Measurements from ENCODE around the gene STRA6.
A peak's percentile ranks its signal among the peaks of the same experiment; 100 is the strongest.

Gene STRA6, protein sequence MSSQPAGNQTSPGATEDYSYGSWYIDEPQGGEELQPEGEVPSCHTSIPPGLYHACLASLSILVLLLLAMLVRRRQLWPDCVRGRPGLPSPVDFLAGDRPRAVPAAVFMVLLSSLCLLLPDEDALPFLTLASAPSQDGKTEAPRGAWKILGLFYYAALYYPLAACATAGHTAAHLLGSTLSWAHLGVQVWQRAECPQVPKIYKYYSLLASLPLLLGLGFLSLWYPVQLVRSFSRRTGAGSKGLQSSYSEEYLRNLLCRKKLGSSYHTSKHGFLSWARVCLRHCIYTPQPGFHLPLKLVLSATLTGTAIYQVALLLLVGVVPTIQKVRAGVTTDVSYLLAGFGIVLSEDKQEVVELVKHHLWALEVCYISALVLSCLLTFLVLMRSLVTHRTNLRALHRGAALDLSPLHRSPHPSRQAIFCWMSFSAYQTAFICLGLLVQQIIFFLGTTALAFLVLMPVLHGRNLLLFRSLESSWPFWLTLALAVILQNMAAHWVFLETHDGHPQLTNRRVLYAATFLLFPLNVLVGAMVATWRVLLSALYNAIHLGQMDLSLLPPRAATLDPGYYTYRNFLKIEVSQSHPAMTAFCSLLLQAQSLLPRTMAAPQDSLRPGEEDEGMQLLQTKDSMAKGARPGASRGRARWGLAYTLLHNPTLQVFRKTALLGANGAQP

DNA sequence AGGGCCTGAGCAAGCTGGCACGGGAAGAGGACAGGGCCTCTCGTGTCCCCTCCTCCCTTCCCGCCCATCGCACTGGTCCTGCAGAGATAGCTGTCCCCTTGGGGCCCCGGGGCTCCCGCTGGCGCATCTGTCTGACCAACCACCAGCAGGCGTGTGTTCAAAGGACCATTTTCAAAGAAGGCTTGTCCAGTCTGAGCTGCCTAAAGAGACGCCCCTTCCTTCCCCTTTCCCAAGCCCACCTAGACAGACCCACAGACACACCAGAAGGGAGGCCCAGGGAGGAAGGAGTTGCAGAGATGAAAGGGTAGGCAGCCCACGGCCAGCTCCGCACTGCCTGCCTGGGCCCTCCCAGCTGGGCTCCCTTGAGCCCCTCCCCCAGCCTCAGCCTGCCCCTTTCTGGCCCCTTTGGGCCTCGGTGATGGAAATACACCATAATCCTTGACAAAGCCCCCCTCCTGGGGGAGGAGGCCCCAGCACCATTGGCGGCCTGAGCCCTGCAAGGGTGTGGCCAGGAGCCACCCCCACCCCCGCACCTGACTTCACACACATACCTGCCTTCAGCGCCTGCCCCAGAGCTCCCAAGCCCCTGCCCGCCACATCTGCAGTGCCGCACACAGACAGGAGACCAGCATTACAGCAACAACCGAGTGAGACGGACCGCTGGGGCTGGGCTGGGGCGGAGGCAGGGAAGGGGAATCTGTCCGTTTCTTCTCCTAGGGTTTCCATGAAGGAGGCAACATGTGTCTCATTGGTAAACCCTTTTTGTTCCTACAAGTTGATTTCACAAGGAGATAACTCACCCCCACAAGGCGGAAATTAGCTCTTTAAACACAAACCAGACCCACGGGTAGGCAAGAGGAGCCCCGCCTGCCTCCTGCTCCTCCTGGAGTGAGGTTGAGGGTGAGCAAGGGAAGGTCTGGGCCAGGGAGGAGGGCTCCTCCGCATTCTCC, at the start of gene STRA6:
TSS of gene STRA6 (minus strand) at position 336 of the 950 bp plus-strand sequence. CDS start 520 bp downstream, outside the sequence.
- no peak for DNase-seq (ENCODE audit: low spot score)

DNA sequence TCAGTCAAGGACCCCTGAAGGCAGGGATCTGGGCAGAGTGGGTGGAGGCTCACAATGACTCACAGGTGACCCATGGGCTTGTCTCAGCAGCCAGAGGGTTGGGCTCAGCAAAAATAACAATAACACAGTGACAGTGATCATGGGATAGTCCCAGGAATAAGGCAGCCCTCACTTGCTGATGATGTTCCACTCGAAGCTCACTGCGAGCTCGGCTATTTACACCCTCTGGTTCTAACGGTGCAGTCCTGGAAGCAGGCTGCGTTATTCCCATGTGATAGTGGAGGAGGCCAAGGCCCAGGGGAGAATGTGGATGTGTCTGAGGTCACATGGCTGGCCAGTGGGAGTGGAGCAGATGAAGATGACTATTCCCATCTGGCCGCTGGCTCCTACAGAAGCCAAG, 49.7 kb upstream of the STRA6 start:
- DNase-seq (ENCODE audit: low spot score) = no peak

DNA sequence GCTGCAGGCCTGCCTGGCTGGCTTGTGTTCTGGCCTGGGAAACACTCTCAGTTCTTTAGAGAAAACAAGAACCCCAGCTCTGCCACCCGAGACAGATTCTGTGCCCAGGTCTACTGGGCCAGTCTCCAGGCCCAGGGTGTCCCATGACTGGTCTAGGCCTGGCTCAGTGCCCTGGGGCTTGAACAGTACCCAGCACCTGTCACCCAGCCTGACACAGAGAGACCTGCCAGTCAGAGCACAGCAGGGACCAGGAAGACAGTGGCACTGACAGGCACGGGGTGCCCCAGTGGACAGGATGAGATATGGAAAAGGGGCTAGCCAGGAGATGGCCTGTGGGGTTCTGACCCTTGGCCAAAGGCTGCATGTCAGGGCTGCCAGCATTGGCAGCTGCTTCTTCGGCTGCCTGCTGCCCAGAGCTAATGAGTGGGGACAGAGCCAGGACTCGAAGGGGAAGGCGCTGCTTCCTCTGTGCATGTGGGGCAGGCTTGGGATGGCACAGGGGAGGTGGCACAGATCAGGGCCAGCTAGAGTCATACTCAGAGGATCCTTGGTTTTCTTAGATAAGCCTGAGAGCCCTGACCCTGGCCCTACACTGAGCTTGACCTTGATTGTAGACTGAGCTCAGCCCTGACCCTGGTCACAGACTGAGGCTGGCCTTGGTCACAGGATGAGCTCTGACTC, 48.7 kb upstream of the STRA6 start:
- no peak for DNase-seq (ENCODE audit: low spot score)

DNA sequence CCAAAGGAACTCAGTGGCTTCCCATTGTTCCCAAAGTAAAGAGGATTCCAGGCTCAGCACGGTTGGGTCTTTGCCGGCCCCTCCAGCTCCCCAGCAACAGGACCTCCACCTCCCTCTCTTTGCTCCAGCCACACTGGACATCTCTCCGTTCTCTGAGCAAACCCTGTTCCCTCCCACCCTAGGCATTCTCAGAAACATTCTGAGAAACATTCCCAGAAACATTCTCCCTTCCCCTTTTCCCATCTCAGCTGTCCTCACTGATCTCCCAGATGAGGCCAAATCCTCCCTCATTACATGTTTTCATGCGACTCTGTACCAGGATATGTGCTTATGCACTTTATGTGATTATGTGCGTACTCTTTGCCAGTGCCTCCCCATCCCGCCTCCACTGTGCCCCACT, 47.7 kb upstream of the STRA6 start:
- no peak for DNase-seq (ENCODE audit: low spot score)

DNA sequence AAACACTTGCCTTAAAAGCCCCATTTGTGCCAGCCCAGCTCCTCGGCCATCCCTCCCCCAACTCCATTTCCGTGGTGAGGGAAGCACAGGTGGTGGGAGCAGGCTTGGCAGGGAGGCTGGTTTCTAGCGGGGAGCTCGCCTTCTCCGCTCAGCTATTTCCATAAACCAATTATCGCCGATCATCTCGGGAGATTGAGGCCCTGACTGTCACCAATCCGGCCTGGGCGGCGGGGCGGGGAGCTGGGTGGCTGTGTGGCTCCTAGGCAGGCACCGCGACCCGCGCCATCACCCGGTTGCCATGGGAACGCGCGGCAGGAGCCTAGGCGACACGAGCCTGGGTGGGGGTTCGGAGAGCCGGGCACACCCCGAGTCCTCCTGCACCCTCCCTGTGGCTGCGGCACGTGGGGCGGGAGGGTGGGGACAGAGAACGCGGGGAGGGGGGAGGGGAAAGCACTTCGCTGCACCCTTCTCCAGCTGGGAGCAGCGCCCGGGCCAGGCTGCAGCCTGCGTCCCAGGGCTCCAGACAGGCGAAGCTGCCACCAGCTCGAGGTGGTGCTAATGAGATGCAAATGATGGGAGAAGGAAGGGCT, 42.9 kb upstream of the STRA6 start:
- DNase-seq (ENCODE audit: low spot score) = no peak

DNA sequence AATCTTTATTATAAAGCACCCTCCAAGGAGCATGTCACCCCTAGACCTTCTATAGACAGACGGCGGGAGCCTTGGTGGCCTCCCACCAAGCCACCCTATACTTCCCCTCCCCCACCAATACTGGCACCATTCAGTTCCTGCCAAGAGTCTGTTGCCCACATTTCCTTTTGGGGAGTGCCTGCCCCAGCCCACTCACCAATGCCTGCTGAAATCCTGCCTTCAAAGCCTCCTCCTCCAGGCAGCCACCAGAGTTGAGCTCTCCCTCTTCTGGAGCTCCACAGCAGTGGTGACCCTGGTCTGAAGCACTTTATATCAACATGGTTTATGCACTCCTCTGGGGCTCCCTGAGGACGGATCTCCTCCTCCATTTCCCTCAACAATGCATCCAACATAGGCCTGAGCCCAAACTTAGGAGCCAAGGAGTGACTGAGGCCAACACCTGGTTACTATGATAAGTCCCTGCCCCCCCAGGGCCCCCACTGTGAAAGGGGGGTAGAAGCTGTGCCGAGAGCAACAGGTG, 42.3 kb upstream of the STRA6 start:
- DNase-seq (ENCODE audit: low spot score) = no peak

DNA sequence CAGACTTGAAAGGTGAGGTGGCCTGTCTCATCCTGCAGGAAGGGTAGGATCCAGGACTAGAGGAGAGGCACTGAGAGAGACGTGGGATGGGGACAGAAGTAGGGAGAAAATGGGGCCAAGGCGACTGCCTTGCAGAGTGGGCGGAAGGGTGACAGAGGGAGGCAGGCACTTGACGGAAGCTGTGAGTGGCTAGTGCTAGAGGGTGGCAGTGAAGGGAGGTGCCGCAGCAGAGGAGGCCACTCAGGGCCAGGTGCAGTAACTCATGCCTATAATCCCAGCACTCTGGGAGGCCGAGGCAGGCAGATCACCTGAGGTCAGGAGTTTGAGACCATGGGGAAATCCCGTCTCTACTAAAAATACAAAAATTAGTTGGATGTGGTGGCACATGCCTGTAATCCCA, 40.8 kb upstream of the STRA6 start:
- DNase-seq (ENCODE audit: low spot score) = no peak

DNA sequence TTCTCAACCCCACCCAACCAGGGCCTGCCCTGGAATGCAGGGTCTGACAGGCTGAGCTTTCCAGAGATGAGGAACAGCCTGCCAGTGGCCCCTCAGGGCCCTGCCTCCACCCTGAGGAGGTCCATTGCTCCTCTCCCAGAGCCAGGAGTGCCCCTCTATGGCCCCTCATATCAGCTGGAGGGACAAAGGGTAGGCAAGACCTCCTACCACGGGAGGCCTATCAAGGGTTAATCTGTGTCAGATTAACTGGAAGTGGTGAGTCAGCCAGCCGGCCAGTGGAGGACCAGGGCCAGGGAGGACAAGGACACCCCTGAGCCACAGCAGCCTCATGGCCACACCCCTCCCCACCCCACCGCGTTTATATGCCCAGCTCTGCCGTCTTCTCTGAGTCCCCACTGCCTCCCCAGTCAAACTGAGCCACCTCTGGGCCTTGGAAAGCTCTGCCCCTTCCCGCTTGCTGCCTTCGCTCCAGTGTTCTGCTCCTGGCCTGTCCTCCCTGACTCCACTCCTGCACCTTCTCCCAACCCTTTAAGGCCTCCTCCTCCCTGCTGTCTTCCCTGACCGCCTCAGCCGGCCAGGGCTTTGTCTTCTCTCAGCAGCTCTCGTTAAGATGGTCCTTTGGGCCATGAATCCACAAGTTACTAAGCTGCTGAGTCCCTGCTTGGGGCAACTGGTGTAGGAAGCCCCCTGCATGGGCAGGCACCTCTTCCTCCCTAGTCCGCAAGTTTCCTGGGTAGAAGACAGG, 40.0 kb upstream of the STRA6 start:
- DNase-seq (ENCODE audit: low spot score) = peak; percentile 52

DNA sequence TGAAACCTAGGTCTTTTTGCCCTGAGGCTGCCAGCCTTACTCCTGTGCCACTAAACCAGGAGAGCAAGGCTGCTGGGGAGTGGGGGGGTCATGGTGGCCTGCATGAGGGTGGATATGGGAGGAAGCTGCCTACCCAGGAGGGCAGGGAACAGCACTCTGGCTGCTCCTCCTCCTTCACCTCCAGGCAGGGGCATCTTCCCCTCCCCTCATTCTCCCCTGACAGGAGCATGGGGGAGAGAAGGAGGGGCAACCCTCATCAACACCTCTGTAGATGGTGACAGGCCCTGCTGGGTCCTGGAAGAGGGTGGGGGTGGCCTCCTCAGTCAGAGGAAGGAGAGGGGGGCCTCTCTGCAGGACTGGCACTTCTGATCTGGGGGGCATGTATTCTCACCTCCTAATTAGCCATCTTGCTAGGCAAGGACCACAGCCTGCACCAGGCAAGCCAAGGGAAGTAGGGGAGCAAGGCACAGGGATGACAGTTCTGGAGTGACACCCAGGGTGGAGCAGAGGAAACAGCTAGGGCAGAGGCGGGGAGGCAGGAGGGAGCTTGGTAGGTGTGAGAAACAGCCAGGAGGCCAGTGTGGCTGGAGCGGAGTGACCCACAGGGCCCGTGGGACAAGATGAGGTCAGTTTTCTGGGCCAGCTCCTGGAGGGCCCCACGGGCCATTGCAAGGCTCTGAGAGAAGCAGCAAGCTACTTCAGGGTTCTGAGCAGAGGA, 38.5 kb upstream of the STRA6 start:
- no peak for DNase-seq (ENCODE audit: low spot score)

DNA sequence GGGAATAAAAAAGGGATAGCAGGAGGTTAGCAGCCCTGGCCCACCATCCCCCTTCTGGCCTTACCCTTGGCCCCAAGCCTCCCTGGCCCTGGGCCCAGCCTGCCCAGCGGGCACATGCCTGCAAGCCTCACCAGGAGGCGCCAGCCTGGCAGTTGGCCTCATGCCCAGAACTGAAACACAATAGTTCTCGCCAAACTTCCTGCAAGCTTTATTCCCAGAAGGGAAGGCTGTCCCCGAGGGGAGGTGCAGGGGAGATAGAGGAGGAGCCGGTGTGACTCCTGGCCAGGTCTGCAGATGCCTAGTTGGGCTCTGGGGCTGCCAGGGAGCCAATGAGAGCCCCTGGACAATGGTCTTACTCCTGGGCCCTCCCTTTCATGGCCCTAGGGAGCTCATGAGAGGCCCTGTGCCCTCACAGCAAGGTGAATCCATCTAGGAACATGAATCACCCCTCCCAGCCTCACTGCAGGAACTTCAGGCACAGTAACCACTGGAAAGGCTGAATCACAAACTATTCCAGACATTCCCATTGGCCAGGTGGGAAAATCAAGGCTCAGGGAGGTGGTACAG, 37.5 kb upstream of the STRA6 start:
- peak; percentile 98 for DNase-seq (ENCODE audit: low spot score)

DNA sequence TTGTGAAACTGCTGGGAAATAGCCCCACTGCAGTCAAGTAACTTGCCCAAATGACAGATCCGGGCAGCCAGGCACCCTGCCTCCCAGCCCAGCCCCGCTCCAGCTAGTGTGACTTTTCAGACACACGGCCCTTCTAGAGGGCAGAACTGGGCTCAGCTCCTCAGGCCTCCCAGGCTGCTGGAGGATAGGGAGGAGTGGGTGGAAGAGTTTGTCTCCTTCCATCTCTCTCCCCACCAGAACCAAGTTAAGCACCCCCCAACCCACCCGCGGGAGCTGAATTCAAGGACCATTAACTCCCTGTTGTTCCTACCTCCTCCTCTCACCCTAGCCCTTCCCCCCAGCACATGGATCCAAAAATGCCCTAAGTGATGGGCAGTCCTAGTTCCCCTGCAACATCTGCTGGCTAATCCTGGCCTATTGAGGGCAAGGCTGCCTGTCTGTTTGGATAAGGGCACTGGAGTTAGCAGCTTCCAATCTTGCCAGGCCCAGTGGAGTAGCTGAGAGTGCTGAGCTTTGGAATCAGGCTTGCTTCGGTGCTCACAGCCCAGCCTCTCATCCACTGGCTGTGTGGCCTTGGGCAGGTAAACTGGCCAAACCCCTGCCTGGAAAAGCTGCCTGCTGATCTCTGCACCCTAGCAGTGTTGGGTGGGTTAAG, 36.6 kb upstream of the STRA6 start:
- DNase-seq (ENCODE audit: low spot score) = no peak

DNA sequence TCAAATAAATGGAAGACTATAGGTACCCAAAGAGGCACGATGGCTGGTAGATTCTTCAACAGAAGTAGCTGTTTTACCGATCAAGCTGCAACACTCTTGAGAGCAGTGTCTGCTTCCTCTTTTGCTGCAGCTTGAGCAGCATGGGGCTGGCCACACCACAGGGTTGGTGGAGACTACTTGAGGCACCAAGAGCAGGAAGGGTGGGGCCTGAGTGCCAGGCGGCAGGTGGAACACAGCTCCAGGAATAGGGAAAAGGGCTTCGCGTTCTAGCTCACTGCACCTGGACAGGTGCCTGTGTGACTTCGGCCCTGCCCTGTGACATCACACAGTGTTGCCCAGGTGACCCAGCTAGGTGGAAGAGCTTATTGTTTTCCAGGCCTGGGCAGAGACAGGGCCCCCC, 33.4 kb upstream of the STRA6 start, which contains the start of gene CCDC33:
TSS of gene CCDC33 (plus strand) at position 365 of the 400 bp plus-strand sequence. CDS start 394 bp downstream, outside the sequence.
- no peak for DNase-seq (ENCODE audit: low spot score)

DNA sequence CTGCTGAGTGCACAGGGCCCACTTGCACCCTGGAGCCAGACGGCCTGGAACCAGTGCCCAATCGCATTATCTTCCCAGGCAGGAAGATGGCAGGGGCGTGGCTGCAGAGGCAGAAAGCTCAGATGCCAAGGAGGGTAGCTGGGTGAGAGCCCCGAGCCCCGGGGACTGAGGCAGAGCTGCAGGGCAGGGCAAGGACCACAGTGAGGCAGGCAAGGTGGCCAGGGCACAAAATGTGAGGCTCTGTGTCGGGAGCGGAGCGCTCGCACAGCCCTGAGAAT, 31.9 kb upstream of the STRA6 start:
- no peak for DNase-seq (ENCODE audit: low spot score)

DNA sequence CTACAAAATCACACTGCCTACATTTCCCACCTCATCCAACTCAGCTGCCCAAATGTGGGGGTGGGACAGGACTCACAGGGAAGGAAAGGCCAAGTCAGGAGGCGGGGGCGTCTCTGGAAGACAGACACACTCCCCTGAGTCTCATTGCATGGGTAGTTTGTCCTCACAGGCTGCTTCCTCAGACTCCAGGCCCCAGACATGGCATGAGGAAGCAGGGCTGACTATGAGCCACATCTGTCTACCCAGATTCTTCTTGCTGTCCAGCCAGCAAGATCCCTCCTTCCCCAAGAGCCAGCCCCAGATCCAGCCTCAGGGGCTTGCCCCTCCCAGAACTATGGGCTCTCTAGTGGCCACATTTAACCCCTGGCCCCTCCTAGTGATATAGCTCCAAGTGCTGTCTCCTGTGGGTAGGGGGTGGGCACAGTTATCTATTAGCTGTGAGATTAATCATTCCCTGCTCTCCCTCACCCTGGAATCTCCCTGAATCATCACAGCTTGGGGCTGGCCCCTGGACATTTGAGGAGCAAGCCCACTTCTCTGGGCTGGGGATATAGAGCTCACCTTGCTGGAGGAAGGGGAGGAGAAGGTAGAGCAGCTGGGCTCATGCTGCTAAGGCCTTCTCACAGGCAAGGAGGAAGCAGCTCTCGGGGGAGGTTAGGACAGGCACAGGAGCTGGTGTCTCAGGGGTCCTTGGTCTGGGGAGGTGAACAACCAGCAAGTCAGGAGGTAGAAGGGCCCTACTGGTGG, 31.4 kb upstream of the STRA6 start:
- no peak for DNase-seq (ENCODE audit: low spot score)

DNA sequence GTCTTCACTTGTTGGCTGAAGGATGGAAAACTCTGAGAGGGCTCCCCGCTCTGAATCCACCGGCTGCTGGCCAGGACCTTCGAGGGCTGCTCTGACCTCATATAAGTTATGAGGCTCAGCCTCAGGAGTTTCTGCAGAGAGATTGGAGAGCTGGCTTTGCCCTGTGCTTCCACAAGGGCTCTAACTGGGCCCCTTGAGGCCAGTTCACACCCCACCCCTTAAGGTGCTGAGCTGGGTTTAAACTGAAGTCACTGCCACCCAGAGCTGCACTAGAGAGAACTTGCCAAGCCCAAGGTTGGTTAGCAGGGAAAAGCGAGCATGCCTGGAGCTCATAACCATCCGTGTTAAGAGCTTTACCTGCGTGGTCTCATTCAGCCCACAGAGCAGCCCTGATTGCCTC, 30.8 kb upstream of the STRA6 start:
- DNase-seq (ENCODE audit: low spot score) = no peak

DNA sequence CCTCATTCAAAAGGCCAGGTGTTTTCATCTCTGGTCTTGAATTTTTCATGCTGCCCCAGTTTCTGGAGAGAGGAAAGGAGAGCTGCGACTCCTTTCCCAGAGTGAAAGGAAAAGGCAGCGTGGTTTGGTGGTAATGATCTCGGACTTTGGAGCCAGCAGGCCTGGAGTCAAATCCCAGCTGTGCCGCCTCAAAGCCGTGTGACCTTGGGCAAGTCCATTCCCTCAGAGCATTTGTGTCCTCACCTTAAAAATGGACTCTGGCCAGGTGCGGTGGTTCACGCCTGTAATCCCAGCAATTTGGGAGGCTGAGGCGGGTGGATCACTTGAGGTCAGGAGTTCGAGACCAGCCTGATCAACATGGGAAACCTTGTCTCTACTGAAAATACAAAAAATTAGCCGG, 28.9 kb upstream of the STRA6 start:
- DNase-seq (ENCODE audit: low spot score) = no peak

DNA sequence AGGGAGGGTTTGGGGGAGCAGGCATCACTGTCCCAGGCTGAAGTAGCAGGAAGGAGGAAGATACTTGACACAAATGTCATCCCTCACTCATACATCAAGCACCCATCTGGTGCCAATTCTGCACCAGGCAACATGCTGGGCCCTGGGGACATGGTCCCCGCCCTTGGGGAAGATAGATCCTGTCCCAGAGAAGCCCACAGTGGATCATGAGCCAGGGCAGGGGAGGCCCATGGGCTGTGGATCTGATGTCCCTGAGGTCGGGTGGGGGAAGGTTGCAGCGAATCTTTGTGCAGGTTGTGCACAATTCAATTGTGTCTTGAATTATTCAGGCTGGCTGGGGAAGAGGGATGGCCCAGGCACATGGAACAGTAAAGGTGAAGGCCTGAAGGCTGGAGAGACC, 27.1 kb upstream of the STRA6 start:
- no peak for DNase-seq (ENCODE audit: low spot score)

DNA sequence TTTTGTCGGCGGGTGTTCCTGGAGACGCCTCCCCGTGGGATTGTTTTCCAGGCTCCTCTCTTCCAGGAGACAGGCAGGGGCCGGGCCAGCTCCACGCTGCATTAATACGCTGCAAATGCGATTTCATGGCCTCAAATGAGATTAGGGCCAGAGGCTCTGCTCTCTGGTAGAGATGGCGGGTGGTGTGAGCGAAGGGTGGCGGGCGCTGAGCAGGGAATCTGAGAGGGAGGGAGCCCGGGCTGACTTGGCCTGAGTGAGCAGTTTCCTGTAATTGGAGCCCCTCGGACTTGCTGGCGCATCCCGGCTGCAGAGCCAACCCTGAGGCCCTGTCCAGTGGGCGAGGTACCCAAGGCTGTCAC, 26.1 kb upstream of the STRA6 start:
- DNase-seq (ENCODE audit: low spot score) = no peak

All from kidney capillary endothelial cell (primary cell).